Chondrocyte (in vitro differentiated cells): Measurements from ENCODE around the gene SCD5. TPM values are rescaled to one million over a fixed set of nuclear protein-coding genes. Genes with fewer than 3 reads are reported as not detected.

ENCODE experiments used
- DNase-seq: peaks from one replicate; pipeline ENCODE4 v3.0.0; 2021; ENCODE audit warnings: mixed read lengths, low spot score
- H3K27ac Mint-ChIP-seq: one replicate; pipeline ENCODE4 v1.8.0; 2021; ENCODE audit warnings: mild to moderate bottlenecking, moderate library complexity, mixed read lengths; ENCODE audit not compliant: unreplicated experiment
- H3K27me3 Mint-ChIP-seq: 2 replicates; pipeline ENCODE4 v1.8.0; 2021; ENCODE audit warnings: low read depth, mixed read lengths
- H3K36me3 Mint-ChIP-seq: 2 replicates; pipeline ENCODE4 v1.8.0; 2021; ENCODE audit warnings: low read depth, mixed read lengths
- H3K4me1 Mint-ChIP-seq: 2 replicates; pipeline ENCODE4 v1.8.0; 2021; ENCODE audit warnings: low read depth, mild to moderate bottlenecking, mixed read lengths
- H3K4me3 Mint-ChIP-seq: one replicate; pipeline ENCODE4 v1.8.0; 2021; ENCODE audit warnings: mild to moderate bottlenecking, moderate library complexity, mixed read lengths; ENCODE audit not compliant: unreplicated experiment
- H3K9me3 Mint-ChIP-seq: 2 replicates; pipeline ENCODE4 v1.8.0; 2021; ENCODE audit warnings: low read depth, mixed read lengths
- CTCF ChIP-seq: fragments of 200-600 bp; sonication (generic); IDR thresholded peaks from 2 replicates; pipeline ENCODE4 v1.5.0; 2021; ENCODE audit warnings: antibody characterized with exemption, mild to moderate bottlenecking, moderate library complexity
- total RNA-seq: library from RNA; stranded (reverse); gene quantifications from 3 replicates; pipeline ENCODE4 v1.2.1, GENCODE V29; 2021

SCD5 gene
- total RNA-seq, 1 donor from 2014 or later: 22.6 TPM

- H3K27me3 Mint-ChIP-seq: no peaks in the 10 kb centered on the region
- H3K4me1 Mint-ChIP-seq: no peaks in the 10 kb centered on the region
- H3K4me3 Mint-ChIP-seq: no peak overlapping the region
- H3K36me3 Mint-ChIP-seq: peaks cover 7% of the 10 kb centered on the region
- no peak for DNase-seq
- TF ChIP-seq CTCF: no peak
- peaks cover 6% of the 10 kb centered on the region for H3K9me3 Mint-ChIP-seq
- no peak overlapping the region for H3K27ac Mint-ChIP-seq
Measured at GRCh38 chr4:82677327-82677726, 121.3 kb downstream of the SCD5 start.

DNA sequence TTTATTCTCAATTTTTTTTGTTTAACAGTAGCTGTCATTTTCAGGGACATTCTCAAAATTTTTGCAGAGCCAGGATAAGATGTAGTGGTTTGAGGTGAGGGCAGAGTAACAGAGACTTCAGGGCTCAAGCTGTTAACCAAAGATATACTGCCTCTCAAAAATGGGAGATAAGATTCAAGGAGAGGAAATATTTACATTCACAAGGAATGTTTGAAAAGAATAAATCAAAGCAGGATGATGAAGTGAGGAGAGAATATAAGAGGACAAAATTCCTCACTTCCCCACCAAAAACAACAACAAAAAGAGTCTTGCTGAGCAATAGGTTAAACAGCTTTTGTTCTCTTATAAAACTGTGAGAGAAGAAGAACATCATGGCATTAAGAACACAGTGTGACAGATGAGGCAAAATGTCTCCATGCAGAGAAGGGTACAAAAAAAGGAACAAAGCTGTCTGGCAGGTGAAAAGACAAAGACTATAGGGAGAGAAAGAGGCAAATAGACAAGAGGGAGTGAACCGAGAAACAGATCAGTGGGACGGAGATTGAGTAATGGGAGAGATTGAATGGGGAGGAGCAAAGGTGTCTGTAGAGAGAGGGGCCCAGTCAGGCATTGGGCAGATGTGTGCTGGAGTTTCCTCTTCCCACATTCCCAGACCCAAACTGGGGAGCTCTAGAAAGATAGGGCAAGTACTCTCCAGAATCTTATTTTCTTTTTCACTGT is 130.7 kb downstream of the SCD5 start:
- Mint-ChIP-seq H3K36me3 (peaks cover 4% of the 10 kb centered on the region), H3K27ac (no peak overlapping the region), H3K4me3 (no peak overlapping the region)

DNA sequence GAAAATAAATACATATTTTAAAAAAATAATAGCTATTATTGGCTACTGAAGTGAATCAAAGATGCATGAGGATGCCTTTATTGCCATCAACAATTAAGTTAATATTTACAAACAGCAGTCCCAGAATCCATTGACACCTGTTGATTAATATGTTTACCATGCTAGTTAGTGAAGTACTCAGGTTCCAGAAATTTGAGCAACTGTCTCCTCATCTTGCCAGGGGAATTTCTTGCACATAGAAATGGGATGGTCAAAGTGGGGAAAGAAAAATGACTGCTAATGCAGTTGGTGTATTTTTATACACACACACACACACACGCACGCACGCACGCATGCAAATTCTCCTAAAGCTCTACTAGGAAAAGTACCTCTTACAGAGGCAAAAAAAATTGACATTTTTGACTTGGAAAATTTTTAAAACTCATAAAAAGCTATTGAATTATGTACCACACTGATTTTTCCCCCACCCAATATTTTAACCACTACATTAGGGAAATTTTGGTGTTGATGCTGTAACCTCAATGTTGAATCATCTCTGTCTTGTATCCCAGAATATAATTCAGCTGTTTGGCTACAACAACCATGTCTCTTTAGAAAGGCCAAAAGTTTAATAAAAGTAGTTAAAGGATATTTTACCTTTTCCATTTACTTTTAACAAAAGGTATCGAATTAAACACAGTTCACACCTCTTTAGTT is 131.5 kb downstream of the SCD5 start:
- Mint-ChIP-seq H3K4me3 (no peak overlapping the region), H3K4me1 (peaks cover 5% of the 10 kb centered on the region), H3K36me3 (peaks cover 4% of the 10 kb centered on the region), H3K27me3 (no peaks in the 10 kb centered on the region), H3K27ac (no peak overlapping the region), H3K9me3 (peaks cover 5% of the 10 kb centered on the region)
- no peak for TF ChIP-seq CTCF
- DNase-seq: no peak

More for the DNA sequence above, 130.7 kb downstream of the SCD5 start:
- no peak for TF ChIP-seq CTCF
- Mint-ChIP-seq H3K27me3 (no peaks in the 10 kb centered on the region), H3K4me1 (peaks cover 5% of the 10 kb centered on the region), H3K9me3 (peaks cover 5% of the 10 kb centered on the region)
- no peak for DNase-seq

DNA sequence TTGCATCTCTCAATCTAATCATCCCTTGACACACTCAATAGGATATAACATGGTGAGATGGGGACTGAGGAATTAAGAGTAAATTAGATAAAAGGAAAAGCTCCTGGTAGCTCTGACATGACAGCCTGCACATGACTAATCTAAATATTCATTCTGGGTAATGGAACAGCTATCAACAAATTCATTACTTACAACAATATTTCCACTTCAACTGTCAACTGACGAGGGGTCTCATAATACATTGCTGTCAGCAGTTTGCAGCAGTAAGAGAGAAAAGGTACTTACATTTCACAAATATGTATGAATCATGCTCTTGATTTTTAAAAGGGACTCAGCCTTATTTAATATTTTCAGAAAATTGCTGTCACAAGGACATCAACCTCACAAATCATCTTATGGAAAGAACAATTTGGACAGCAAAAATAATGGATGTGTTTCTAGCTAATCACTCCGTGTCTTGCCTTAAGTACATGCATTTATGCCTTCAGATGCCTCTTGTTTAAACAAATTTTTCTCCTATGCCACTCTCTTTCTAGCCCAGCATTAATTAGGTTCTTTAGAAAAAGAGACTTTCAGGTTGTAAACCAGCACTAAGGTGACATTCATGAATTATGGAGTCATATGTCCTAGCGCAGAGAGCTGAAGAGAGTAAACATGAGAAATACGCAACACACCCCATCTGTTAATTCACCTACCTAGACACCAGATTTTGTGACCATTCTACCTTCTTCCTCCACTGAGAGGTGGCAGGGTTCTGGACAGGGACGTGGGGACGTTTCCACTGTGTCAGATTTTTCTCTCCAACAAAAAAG is 137.2 kb downstream of the SCD5 start:
- peaks cover 8% of the 10 kb centered on the region for H3K36me3 Mint-ChIP-seq
- H3K4me3 Mint-ChIP-seq: no peak overlapping the region
- peaks cover 6% of the 10 kb centered on the region for H3K9me3 Mint-ChIP-seq
- H3K27me3 Mint-ChIP-seq: no peaks in the 10 kb centered on the region
- peaks cover 3% of the 10 kb centered on the region for H3K4me1 Mint-ChIP-seq
- no peak for TF ChIP-seq CTCF
- no peak for DNase-seq
- no peak overlapping the region for H3K27ac Mint-ChIP-seq

GRCh38 chr4:82652062-82652461 is 146.5 kb downstream of the SCD5 start:
- Mint-ChIP-seq H3K27ac (peak overlapping the region; percentile 9), H3K4me1 (peaks cover 16% of the 10 kb centered on the region), H3K36me3 (peaks cover 9% of the 10 kb centered on the region), H3K27me3 (no peaks in the 10 kb centered on the region), H3K4me3 (no peak overlapping the region), H3K9me3 (peaks cover 5% of the 10 kb centered on the region)
- DNase-seq: no peak
- no peak for TF ChIP-seq CTCF
